ENCODE results near the gene YPEL5. TPM values are rescaled to one million over a fixed set of nuclear protein-coding genes. Genes with fewer than 3 reads are reported as not detected.
A peak's percentile ranks its signal among the peaks of the same experiment; 100 is the strongest.

Gene YPEL5
- total RNA-seq, 1 donor from 2014 or later, result 25.1 TPM

GRCh38 chr2:30145826-30146336 lies 926 bp upstream of the YPEL5 start:
- H3K27ac Mint-ChIP-seq, result peak overlapping the region; percentile 95

GRCh38 chr2:30147196-30147714 lies 448 bp downstream of the YPEL5 start:
- peak overlapping the region; percentile 79 for H3K4me3 Mint-ChIP-seq
- no peaks in the 10 kb centered on the region for H3K27me3 Mint-ChIP-seq (ENCODE audit: insufficient read depth)
- H3K27ac Mint-ChIP-seq, result no peak overlapping the region
- H3K36me3 Mint-ChIP-seq (ENCODE audit: low read depth), result peaks cover 25% of the 10 kb centered on the region
- no peak for DNase-seq (ENCODE audit: low spot score)
- H3K4me1 Mint-ChIP-seq (ENCODE audit: low read depth), result peaks cover 43% of the 10 kb centered on the region
- H3K9me3 Mint-ChIP-seq, result no peaks in the 10 kb centered on the region
- intact Hi-C loops (cut with micrococcal nuclease), result loop anchor here (2.0 to 5.0 kb wide), 5 partner anchors 55 to 1178 kb away; partner anchors contain the start of genes EHD3 and LCLAT1

More at GRCh38 chr2:30145826-30146336, 926 bp upstream of the YPEL5 start:
- Mint-ChIP-seq H3K36me3 (ENCODE audit: low read depth) (peaks cover 19% of the 10 kb centered on the region), H3K4me1 (ENCODE audit: low read depth) (peaks cover 38% of the 10 kb centered on the region), H3K4me3 (peak overlapping the region; percentile 83), H3K9me3 (no peaks in the 10 kb centered on the region), H3K27me3 (ENCODE audit: insufficient read depth) (no peaks in the 10 kb centered on the region)
- DNase-seq (ENCODE audit: low spot score), result no peak
- intact Hi-C loops (cut with micrococcal nuclease), result loop anchor here (1.0 to 5.0 kb wide), 14 partner anchors 54 to 1917 kb away; partner anchors contain the start of genes EHD3, LBH, LCLAT1 and SPAST

- H3K4me1 Mint-ChIP-seq (ENCODE audit: low read depth), result peaks cover 46% of the 10 kb centered on the region
- no peaks in the 10 kb centered on the region for H3K27me3 Mint-ChIP-seq (ENCODE audit: insufficient read depth)
- intact Hi-C loops (cut with micrococcal nuclease), result loop anchor here (2.0 to 5.0 kb wide), 5 partner anchors 56 to 1177 kb away; partner anchors contain the start of genes EHD3 and LCLAT1
- H3K9me3 Mint-ChIP-seq, result no peaks in the 10 kb centered on the region
- peak overlapping the region; percentile 79 for H3K4me3 Mint-ChIP-seq
- peaks cover 27% of the 10 kb centered on the region for H3K36me3 Mint-ChIP-seq (ENCODE audit: low read depth)
- H3K27ac Mint-ChIP-seq, result peak overlapping the region; percentile 89
- peak; percentile 77 for DNase-seq (ENCODE audit: low spot score)
These were observed 1.2 kb downstream of the YPEL5 start for GRCh38 chr2:30147715-30148610.

- Mint-ChIP-seq H3K4me1 (ENCODE audit: low read depth) (peaks cover 46% of the 10 kb centered on the region), H3K27me3 (ENCODE audit: insufficient read depth) (no peaks in the 10 kb centered on the region), H3K9me3 (no peaks in the 10 kb centered on the region), H3K4me3 (peak overlapping the region; percentile 79), H3K27ac (peak overlapping the region; percentile 89), H3K36me3 (ENCODE audit: low read depth) (peaks cover 29% of the 10 kb centered on the region)
- no peak for DNase-seq (ENCODE audit: low spot score)
- intact Hi-C loops (cut with micrococcal nuclease), result loop anchor here (5.0 kb wide), 2 partner anchors 57 to 1083 kb away; partner anchors contain the start of gene EHD3
These were observed 2.0 kb downstream of the YPEL5 start for GRCh38 chr2:30148850-30149249.

GRCh38 chr2:30149513-30149912 lies 2.7 kb downstream of the YPEL5 start:
- intact Hi-C loops (cut with micrococcal nuclease), result loop anchor here (5.0 kb wide), 2 partner anchors 57 to 1083 kb away; partner anchors contain the start of gene EHD3
- H3K9me3 Mint-ChIP-seq, result no peaks in the 10 kb centered on the region
- peak overlapping the region; percentile 15 for H3K4me3 Mint-ChIP-seq
- H3K4me1 Mint-ChIP-seq (ENCODE audit: low read depth), result peaks cover 46% of the 10 kb centered on the region
- DNase-seq (ENCODE audit: low spot score), result no peak
- H3K27me3 Mint-ChIP-seq (ENCODE audit: insufficient read depth), result no peaks in the 10 kb centered on the region
- H3K36me3 Mint-ChIP-seq (ENCODE audit: low read depth), result peaks cover 32% of the 10 kb centered on the region
- peak overlapping the region; percentile 23 for H3K27ac Mint-ChIP-seq

- Mint-ChIP-seq H3K9me3 (no peaks in the 10 kb centered on the region), H3K4me3 (peak overlapping the region; percentile 15), H3K4me1 (ENCODE audit: low read depth) (peaks cover 46% of the 10 kb centered on the region), H3K27me3 (ENCODE audit: insufficient read depth) (no peaks in the 10 kb centered on the region), H3K36me3 (ENCODE audit: low read depth) (peaks cover 32% of the 10 kb centered on the region), H3K27ac (peak overlapping the region; percentile 58)
- intact Hi-C loops (cut with micrococcal nuclease), result loop anchor here (5.0 kb wide), 2 partner anchors 58 to 1082 kb away; partner anchors contain the start of gene EHD3
- no peak for DNase-seq (ENCODE audit: low spot score)
These were observed 3.2 kb downstream of the YPEL5 start for GRCh38 chr2:30149976-30150375.

GRCh38 chr2:30150786-30151185 lies 4.0 kb downstream of the YPEL5 start:
- intact Hi-C loops (cut with micrococcal nuclease), result no loop called here
- H3K36me3 Mint-ChIP-seq (ENCODE audit: low read depth), result peaks cover 35% of the 10 kb centered on the region
- H3K4me3 Mint-ChIP-seq, result no peak overlapping the region
- DNase-seq (ENCODE audit: low spot score), result no peak
- peak overlapping the region; percentile 16 for H3K27ac Mint-ChIP-seq
- peaks cover 48% of the 10 kb centered on the region for H3K4me1 Mint-ChIP-seq (ENCODE audit: low read depth)
- no peaks in the 10 kb centered on the region for H3K27me3 Mint-ChIP-seq (ENCODE audit: insufficient read depth)
- no peaks in the 10 kb centered on the region for H3K9me3 Mint-ChIP-seq

- no peak for DNase-seq (ENCODE audit: low spot score)
- Mint-ChIP-seq H3K4me1 (ENCODE audit: low read depth) (peaks cover 55% of the 10 kb centered on the region), H3K36me3 (ENCODE audit: low read depth) (peaks cover 46% of the 10 kb centered on the region), H3K4me3 (no peak overlapping the region), H3K27ac (no peak overlapping the region), H3K9me3 (no peaks in the 10 kb centered on the region), H3K27me3 (ENCODE audit: insufficient read depth) (no peaks in the 10 kb centered on the region)
- intact Hi-C loops (cut with micrococcal nuclease), result no loop called here
These were observed 5.6 kb downstream of the YPEL5 start for GRCh38 chr2:30152385-30152784.

GRCh38 chr2:30155202-30155601 lies 8.4 kb downstream of the YPEL5 start:
- H3K4me3 Mint-ChIP-seq, result no peak overlapping the region
- no peak for DNase-seq (ENCODE audit: low spot score)
- H3K36me3 Mint-ChIP-seq (ENCODE audit: low read depth), result peaks cover 56% of the 10 kb centered on the region
- intact Hi-C loops (cut with micrococcal nuclease), result no loop called here
- H3K4me1 Mint-ChIP-seq (ENCODE audit: low read depth), result peaks cover 36% of the 10 kb centered on the region
- H3K9me3 Mint-ChIP-seq, result no peaks in the 10 kb centered on the region
- H3K27me3 Mint-ChIP-seq (ENCODE audit: insufficient read depth), result no peaks in the 10 kb centered on the region
- no peak overlapping the region for H3K27ac Mint-ChIP-seq

- Mint-ChIP-seq H3K36me3 (ENCODE audit: low read depth) (peaks cover 56% of the 10 kb centered on the region), H3K4me1 (ENCODE audit: low read depth) (peaks cover 27% of the 10 kb centered on the region), H3K27ac (peak overlapping the region; percentile 49)
These were observed 9.3 kb downstream of the YPEL5 start for GRCh38 chr2:30155889-30156658.

GRCh38 chr2:30157616-30158015 lies 10.8 kb downstream of the YPEL5 start:
- Mint-ChIP-seq H3K9me3 (no peaks in the 10 kb centered on the region), H3K4me1 (ENCODE audit: low read depth) (peaks cover 27% of the 10 kb centered on the region), H3K36me3 (ENCODE audit: low read depth) (peaks cover 49% of the 10 kb centered on the region), H3K27me3 (ENCODE audit: insufficient read depth) (no peaks in the 10 kb centered on the region), H3K4me3 (no peak overlapping the region), H3K27ac (peak overlapping the region; percentile 44)
- intact Hi-C loops (cut with micrococcal nuclease), result no loop called here
- DNase-seq (ENCODE audit: low spot score), result no peak

More at GRCh38 chr2:30155889-30156658, 9.3 kb downstream of the YPEL5 start:
- intact Hi-C loops (cut with micrococcal nuclease), result no loop called here
- Mint-ChIP-seq H3K9me3 (no peaks in the 10 kb centered on the region), H3K27me3 (ENCODE audit: insufficient read depth) (no peaks in the 10 kb centered on the region), H3K4me3 (no peak overlapping the region)
- no peak for DNase-seq (ENCODE audit: low spot score)

- Mint-ChIP-seq H3K27me3 (ENCODE audit: insufficient read depth) (no peaks in the 10 kb centered on the region), H3K27ac (no peak overlapping the region), H3K4me3 (no peak overlapping the region), H3K9me3 (no peaks in the 10 kb centered on the region), H3K36me3 (ENCODE audit: low read depth) (peaks cover 44% of the 10 kb centered on the region), H3K4me1 (ENCODE audit: low read depth) (peaks cover 27% of the 10 kb centered on the region)
- intact Hi-C loops (cut with micrococcal nuclease), result no loop called here
- no peak for DNase-seq (ENCODE audit: low spot score)
These were observed 13.0 kb downstream of the YPEL5 start for GRCh38 chr2:30159766-30160165.
